Lower lobe of right lung (tissue), 2 donors: ENCODE data around the gene PPP1R14B. TPM values are rescaled to one million over a fixed set of nuclear protein-coding genes. Genes with fewer than 3 reads are reported as not detected.

Experiments used
- ATAC-seq, 2 donors: fragments of 200-7000 bp; cut with Tn5 transposase; one replicate each; pipeline ENCODE4 v1.9.1; 2020 to 2022; ENCODE audit warnings: mild to moderate bottlenecking in 2 of 2, moderate library complexity in 2 of 2
- DNase-seq: peaks from one replicate; pipeline ENCODE4 v3.0.0-alpha.2; 2020
- H3K27ac ChIP-seq: fragments of 200-600 bp; one replicate; pipeline ENCODE4 v1.8.0; 2022
- H3K27me3 ChIP-seq: fragments of 200-600 bp; one replicate; pipeline ENCODE4 v1.8.0; 2022; ENCODE audit warnings: low read depth
- H3K36me3 ChIP-seq: fragments of 200-600 bp; one replicate; pipeline ENCODE4 v1.8.0; 2022; ENCODE audit warnings: mild to moderate bottlenecking
- H3K4me1 ChIP-seq: fragments of 200-600 bp; one replicate; pipeline ENCODE4 v1.8.0; 2022
- H3K4me3 ChIP-seq: fragments of 200-600 bp; one replicate; pipeline ENCODE4 v1.8.0; 2022; ENCODE audit warnings: mild to moderate bottlenecking
- H3K9me3 ChIP-seq: fragments of 200-600 bp; one replicate; pipeline ENCODE4 v1.8.0; 2022
- CTCF ChIP-seq: fragments of 200-600 bp; IDR thresholded peaks from one replicate; pipeline ENCODE4 v1.8.0; 2022; ENCODE audit warnings: antibody characterized with exemption, mild to moderate bottlenecking
- intact Hi-C: fragments of 100-400 bp; cut with DNase I; formaldehyde crosslinking; loops from one replicate; pipeline ENCODE4 v1.11.0; 2022
- total RNA-seq: library from RNA; stranded (reverse); fragmentation: NEBNext Ultra II Directional; extraction: Animal tissue kit (Norgen Biotek cat#: 25700); gene quantifications from one replicate; pipeline ENCODE4 v1.2.1, GENCODE V29; 2021
- donor health status: DM: no; HTN: yes; CAD: no; lungs with severe emphysema.

PPP1R14B gene
- total RNA-seq, 1 donor from 2014 or later: 55.4 TPM

DNA sequence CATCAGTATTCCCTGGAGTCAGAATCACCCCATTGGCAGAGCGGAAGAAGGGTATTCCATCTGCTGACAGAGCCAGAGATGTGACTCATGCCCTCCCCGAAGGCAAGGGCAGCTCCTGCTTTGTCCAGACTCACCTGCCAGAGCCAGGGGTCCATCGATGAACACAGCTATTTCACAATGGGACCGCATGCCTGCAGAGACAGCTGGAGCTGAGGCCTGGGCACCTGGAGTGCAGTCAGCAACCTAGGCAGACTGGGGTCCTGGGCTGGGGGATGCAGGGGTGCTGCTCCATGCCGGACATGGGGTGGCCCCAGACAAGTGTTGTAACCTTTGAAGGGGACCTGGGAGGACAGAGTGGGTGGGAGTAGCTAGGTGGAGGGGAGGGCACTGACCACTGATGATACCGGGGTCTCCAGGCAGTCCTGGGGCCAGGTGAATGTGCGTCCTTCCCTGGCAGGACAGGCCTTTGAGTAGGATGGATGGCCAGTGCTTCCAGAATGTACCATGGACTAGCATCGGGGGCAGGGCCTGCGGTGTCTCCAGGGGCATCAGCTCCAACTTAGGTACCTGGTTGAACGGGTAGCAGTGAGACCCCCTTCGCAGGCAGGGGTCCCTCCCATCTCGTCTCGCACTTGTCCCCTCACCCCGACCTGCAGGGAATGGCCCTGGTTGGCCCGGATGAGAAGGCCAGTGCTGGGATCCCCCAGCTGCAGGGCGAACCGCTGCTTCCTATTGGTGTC is 22.4 kb downstream of the PPP1R14B start:
- intact Hi-C loops: no loop called here
- peaks cover 34% of the 10 kb centered on the region for H3K36me3 ChIP-seq
- H3K4me3 ChIP-seq: no peak overlapping the region
- peaks cover 29% of the 10 kb centered on the region for H3K4me1 ChIP-seq
- no peaks in the 10 kb centered on the region for H3K9me3 ChIP-seq
- no peak for TF ChIP-seq CTCF
- no peaks in the 10 kb centered on the region for H3K27me3 ChIP-seq
- DNase-seq (no peak), ATAC-seq (no peak)
- H3K27ac ChIP-seq: no peak overlapping the region

- Histone ChIP-seq H3K9me3 (no peaks in the 10 kb centered on the region), H3K4me3 (no peak overlapping the region), H3K4me1 (peaks cover 24% of the 10 kb centered on the region), H3K27ac (no peak overlapping the region), H3K36me3 (peaks cover 43% of the 10 kb centered on the region), H3K27me3 (no peaks in the 10 kb centered on the region)
- no peak for DNase-seq
- TF ChIP-seq CTCF: no peak
- no peak for ATAC-seq
- intact Hi-C loops: no loop called here
These were observed 23.6 kb downstream of the PPP1R14B start for GRCh38 chr11:64223001-64223651.

DNA sequence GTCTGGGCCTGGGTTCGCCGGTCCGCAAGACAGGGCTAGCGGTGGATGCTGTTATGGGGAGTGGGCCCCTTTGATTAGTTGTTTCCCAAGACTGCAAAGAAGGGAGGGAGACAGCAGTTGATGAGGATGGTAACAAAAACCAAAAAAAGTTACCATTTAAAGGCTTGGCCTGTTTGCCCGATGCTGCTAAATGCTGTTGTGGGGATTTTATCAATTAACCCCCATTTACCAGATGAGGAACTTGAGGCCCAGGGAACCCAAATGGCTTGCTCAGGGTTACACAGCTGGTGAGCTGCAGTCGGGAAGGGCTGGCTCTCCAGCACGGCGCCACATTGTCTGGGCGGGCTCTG is 24.1 kb downstream of the PPP1R14B start:
- intact Hi-C loops: no loop called here
- H3K4me3 ChIP-seq: no peak overlapping the region
- no peaks in the 10 kb centered on the region for H3K9me3 ChIP-seq
- no peaks in the 10 kb centered on the region for H3K27me3 ChIP-seq
- no peak overlapping the region for H3K27ac ChIP-seq
- H3K36me3 ChIP-seq: peaks cover 46% of the 10 kb centered on the region
- peaks cover 21% of the 10 kb centered on the region for H3K4me1 ChIP-seq
- TF ChIP-seq CTCF: no peak
- DNase-seq: no peak
- no peak for ATAC-seq

DNA sequence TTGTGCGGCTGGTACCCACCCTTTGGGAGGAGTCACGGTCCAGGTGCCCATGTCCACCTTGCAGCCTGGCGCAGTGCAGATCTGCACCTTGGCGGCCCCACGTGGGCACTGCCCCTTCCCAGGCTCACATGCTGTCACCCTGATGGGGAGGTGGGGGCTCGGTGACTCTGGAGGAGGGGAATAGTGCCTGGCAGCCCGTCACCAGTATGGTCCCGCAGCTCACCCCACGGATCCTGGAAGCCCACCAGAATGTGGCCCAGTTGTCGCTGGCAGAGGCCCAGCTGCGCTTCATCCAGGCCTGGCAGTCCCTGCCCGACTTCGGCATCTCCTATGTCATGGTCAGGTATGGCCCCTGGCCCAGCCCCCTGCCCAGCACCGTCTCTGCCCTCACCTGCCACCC is 25.9 kb downstream of the PPP1R14B start:
- DNase-seq (no peak), ATAC-seq (no peak)
- H3K4me3 ChIP-seq: no peak overlapping the region
- H3K9me3 ChIP-seq: no peaks in the 10 kb centered on the region
- no peak for TF ChIP-seq CTCF
- H3K27ac ChIP-seq: no peak overlapping the region
- peaks cover 55% of the 10 kb centered on the region for H3K36me3 ChIP-seq
- intact Hi-C loops: no loop called here
- no peaks in the 10 kb centered on the region for H3K27me3 ChIP-seq
- peaks cover 11% of the 10 kb centered on the region for H3K4me1 ChIP-seq

- Histone ChIP-seq H3K9me3 (no peaks in the 10 kb centered on the region), H3K27me3 (no peaks in the 10 kb centered on the region), H3K27ac (no peak overlapping the region), H3K36me3 (peaks cover 55% of the 10 kb centered on the region), H3K4me1 (peaks cover 7% of the 10 kb centered on the region), H3K4me3 (no peak overlapping the region)
- ATAC-seq (no peak), DNase-seq (no peak)
- intact Hi-C loops: no loop called here
- TF ChIP-seq CTCF: no peak
These were observed 26.5 kb downstream of the PPP1R14B start for GRCh38 chr11:64220271-64220670.
